Vagina (tissue), 2 donors: ENCODE measurements around the gene NEDD8. TPM values are rescaled to one million over a fixed set of nuclear protein-coding genes. Genes with fewer than 3 reads are reported as not detected.

Experiments used
- DNase-seq, 2 donors: peaks; one replicate each; pipeline ENCODE4 v3.0.0-alpha.2; 2017; ENCODE audit errors: extremely low spot score in 2 of 2
- H3K27ac ChIP-seq: fragments of 200-600 bp; sonication (generic); one replicate; pipeline ENCODE4 v1.5.1; 2019
- H3K27me3 ChIP-seq: fragments of 200-600 bp; sonication (generic); one replicate; pipeline ENCODE4 v1.5.1; 2019
- H3K36me3 ChIP-seq, 2 donors: fragments of 200-600 bp; sonication (generic); one replicate each; pipeline ENCODE4 v1.5.1; 2017 to 2019
- H3K4me1 ChIP-seq: fragments of 200-600 bp; sonication (generic); one replicate; pipeline ENCODE4 v1.5.1; 2019
- H3K4me3 ChIP-seq, 2 donors: fragments of 200-600 bp; sonication (generic); 1 replicate in 1 of 2; 2 replicates in 1 of 2; pipeline ENCODE4 v1.5.1; 2016 to 2019
- H3K9me3 ChIP-seq: fragments of 200-600 bp; sonication (generic); one replicate; pipeline ENCODE4 v1.5.1; 2019
- CTCF ChIP-seq, 3 experiments: fragments of 450-650 bp in 2 of 3; fragments of 200-600 bp in 1 of 3; sonication (generic) in 1 of 3; IDR thresholded peaks; one replicate each; pipeline ENCODE4 v1.5.1; 2017 to 2019; ENCODE audit warnings: antibody characterized with exemption in 3 of 3, mild to moderate bottlenecking in 2 of 3, moderate library complexity in 2 of 3
- POLR2A ChIP-seq, 2 donors: fragments of 450-650 bp; IDR thresholded peaks; one replicate each; pipeline ENCODE4 v1.6.1; 2017; ENCODE audit warnings: antibody characterized with exemption in 2 of 2, mild to moderate bottlenecking in 2 of 2, moderate library complexity in 2 of 2
- POLR2AphosphoS5 ChIP-seq, 2 donors: sonication (generic); formaldehyde crosslinking; IDR thresholded peaks; one replicate each; pipeline ENCODE4 v1.9.0; 2017; ENCODE audit warnings: antibody characterized with exemption in 2 of 2, mild to moderate bottlenecking in 2 of 2, low read depth in 1 of 2; ENCODE audit not compliant: insufficient read depth in 1 of 2
- intact Hi-C: fragments of 100-400 bp; cut with DNase I; formaldehyde crosslinking; loops from one replicate; pipeline ENCODE4 v1.15.1; 2023
- total RNA-seq: library from RNA; depleted of rRNA; stranded (reverse); fragments of >200 nt; gene quantifications from one replicate; pipeline ENCODE4 v1.2.3, GENCODE V29; 2016

Gene NEDD8
- total RNA-seq, 1 donor from 2014 or later = 140 TPM

GRCh38 chr14:24178399-24179178 is 53.6 kb downstream of the NEDD8 start:
- TF ChIP-seq POLR2AphosphoS5 (IDR thresholded peaks at IDR 0.05; ENCODE audit: insufficient read depth in 1 of 2, low read depth in 1 of 2) (no peak), POLR2A (IDR thresholded peaks at IDR 0.05) (no peak), CTCF (IDR thresholded peaks at IDR 0.05) (no peak)
- Histone ChIP-seq H3K27me3 (no peaks in the 10 kb centered on the region), H3K9me3 (no peaks in the 10 kb centered on the region), H3K36me3 (peaks cover 0 to 13% of the 10 kb centered on the region in 2 donors), H3K4me3 (no peak overlapping the region), H3K4me1 (peaks cover 14% of the 10 kb centered on the region), H3K27ac (no peak overlapping the region)
- intact Hi-C loops = no loop called here
- DNase-seq = no peak

- H3K4me1 ChIP-seq = peaks cover 14% of the 10 kb centered on the region
- H3K4me3 ChIP-seq = no peak overlapping the region
- TF ChIP-seq POLR2AphosphoS5 (IDR thresholded peaks at IDR 0.05; ENCODE audit: insufficient read depth in 1 of 2, low read depth in 1 of 2) (no peak), POLR2A (IDR thresholded peaks at IDR 0.05) (no peak), CTCF (IDR thresholded peaks at IDR 0.05) (no peak)
- H3K27me3 ChIP-seq = no peaks in the 10 kb centered on the region
- H3K27ac ChIP-seq = no peak overlapping the region
- no peaks in the 10 kb centered on the region for H3K9me3 ChIP-seq
- DNase-seq = no peak
- H3K36me3 ChIP-seq = peaks cover 0 to 6% of the 10 kb centered on the region in 2 donors
- intact Hi-C loops = no loop called here
Measured at GRCh38 chr14:24177891-24178290, 54.3 kb downstream of the NEDD8 start.

GRCh38 chr14:24177041-24177825 is 54.9 kb downstream of the NEDD8 start:
- H3K4me1 ChIP-seq = peaks cover 16% of the 10 kb centered on the region
- no peak for TF ChIP-seq CTCF (IDR thresholded peaks at IDR 0.05)
- TF ChIP-seq POLR2A (IDR thresholded peaks at IDR 0.05) = no peak
- no peak for TF ChIP-seq POLR2AphosphoS5 (IDR thresholded peaks at IDR 0.05; ENCODE audit: insufficient read depth in 1 of 2, low read depth in 1 of 2)
- H3K27me3 ChIP-seq = no peaks in the 10 kb centered on the region
- peaks cover 0 to 4% of the 10 kb centered on the region in 2 donors for H3K36me3 ChIP-seq
- no peak for DNase-seq
- no peaks in the 10 kb centered on the region for H3K9me3 ChIP-seq
- no peak overlapping the region for H3K27ac ChIP-seq
- H3K4me3 ChIP-seq = no peak overlapping the region
- intact Hi-C loops = no loop called here

GRCh38 chr14:24176599-24176998 is 55.6 kb downstream of the NEDD8 start:
- TF ChIP-seq POLR2AphosphoS5 (IDR thresholded peaks at IDR 0.05; ENCODE audit: insufficient read depth in 1 of 2, low read depth in 1 of 2) = no peak
- no peak for TF ChIP-seq POLR2A (IDR thresholded peaks at IDR 0.05)
- no peak for TF ChIP-seq CTCF (IDR thresholded peaks at IDR 0.05)
- Histone ChIP-seq H3K27ac (no peak overlapping the region), H3K4me3 (no peak overlapping the region), H3K9me3 (no peaks in the 10 kb centered on the region), H3K27me3 (no peaks in the 10 kb centered on the region), H3K4me1 (peaks cover 23% of the 10 kb centered on the region), H3K36me3 (peaks cover 0 to 4% of the 10 kb centered on the region in 2 donors)
- intact Hi-C loops = no loop called here
- no peak for DNase-seq
